ENCODE results near the gene AKT2. TPM values are rescaled to one million over a fixed set of nuclear protein-coding genes. Genes with fewer than 3 reads are reported as not detected.

Gene AKT2
- polyA plus RNA-seq, 3 donors: 11.4 to 122 (median 16.3) TPM

DNA sequence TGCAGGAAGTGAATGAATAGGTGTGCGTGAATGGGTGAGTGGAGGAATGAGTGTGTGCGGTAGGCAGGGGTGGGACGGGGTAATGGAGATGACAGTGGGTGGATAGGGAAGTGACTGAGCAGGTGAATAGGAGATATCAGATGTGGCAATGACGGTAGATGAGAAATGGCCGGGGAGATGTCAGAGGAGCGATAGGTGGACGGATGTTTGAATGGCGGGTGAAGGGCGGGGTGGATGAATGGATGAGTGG is 68.4 kb downstream of the AKT2 start:
- Histone ChIP-seq H3K4me3 (replicated peaks in 1 of 3; ENCODE audit: low read depth in 2 of 3, low read length in 3 of 3) (no peak overlapping the region), H2AFZ (ENCODE audit: insufficient read depth, low read depth, low read length, poor library complexity, severe bottlenecking) (no peak overlapping the region), H3K79me2 (ENCODE audit: insufficient read depth, low read length) (no peaks in the 10 kb centered on the region), H3K27me3 (ENCODE audit: control insufficient read depth in 2 of 2, insufficient read depth in 2 of 2, low read length in 2 of 2) (peaks cover 33 to 47% of the 10 kb centered on the region in 2 donors), H3K9me3 (replicated peaks in 1 of 2; ENCODE audit: control insufficient read depth in 1 of 2, insufficient read depth in 1 of 2, low read length in 2 of 2) (peaks cover 0 to 5% of the 10 kb centered on the region in 2 donors), H4K20me1 (ENCODE audit: insufficient read depth, low read length) (no peaks in the 10 kb centered on the region), H3K4me1 (ENCODE audit: control insufficient read depth in 1 of 2, insufficient read depth in 2 of 2, low read length in 2 of 2) (no peaks in the 10 kb centered on the region), H3K27ac (ENCODE audit: low read depth in 1 of 2, low read length in 2 of 2) (no peak overlapping the region), H3K9ac (ENCODE audit: insufficient read depth, low read length, poor library complexity, severe bottlenecking) (no peak overlapping the region), H3K4me2 (replicated peaks; ENCODE audit: extremely low read depth, low read length, poor library complexity, severe bottlenecking) (no peak overlapping the region), H3K36me3 (replicated peaks in 1 of 2; ENCODE audit: control insufficient read depth in 1 of 2, insufficient read depth in 2 of 2, low read length in 2 of 2) (peaks cover 0 to 5% of the 10 kb centered on the region in 2 donors)
- peak overlapping the region in 1 of 2 donors; percentile 83 for H3K4me3 Mint-ChIP-seq
- TF ChIP-seq CTCF (IDR thresholded peaks at IDR 0.05): no peak
- no peak for DNase-seq
- intact Hi-C loops (cut with micrococcal nuclease): no loop called here
- peaks cover 0 to 2% of the 10 kb centered on the region in 2 donors for H3K36me3 Mint-ChIP-seq
- H3K27ac Mint-ChIP-seq: no peak overlapping the region
- peaks cover 4% of the 10 kb centered on the region for H3K4me1 Mint-ChIP-seq
- 48% methylated on average over 8 of the region's 9 CpGs for WGBS (ENCODE audit: insufficient coverage)
- peaks cover 53 to 60% (median 58%) of the 10 kb centered on the region in 3 donors for H3K27me3 Mint-ChIP-seq (ENCODE audit: low read depth in 3 of 3)
- peaks cover 0 to 17% (median 5%) of the 10 kb centered on the region in 7 donors for H3K9me3 Mint-ChIP-seq

GRCh38 chr19:40216013-40216776 is 69.0 kb downstream of the AKT2 start:
- Histone ChIP-seq H3K4me3 (replicated peaks in 1 of 3; ENCODE audit: low read depth in 2 of 3, low read length in 3 of 3) (no peak overlapping the region), H3K4me1 (ENCODE audit: control insufficient read depth in 1 of 2, insufficient read depth in 2 of 2, low read length in 2 of 2) (no peaks in the 10 kb centered on the region), H3K79me2 (ENCODE audit: insufficient read depth, low read length) (no peaks in the 10 kb centered on the region), H2AFZ (ENCODE audit: insufficient read depth, low read depth, low read length, poor library complexity, severe bottlenecking) (no peak overlapping the region), H4K20me1 (ENCODE audit: insufficient read depth, low read length) (no peaks in the 10 kb centered on the region), H3K4me2 (replicated peaks; ENCODE audit: extremely low read depth, low read length, poor library complexity, severe bottlenecking) (no peak overlapping the region), H3K9me3 (replicated peaks in 1 of 2; ENCODE audit: control insufficient read depth in 1 of 2, insufficient read depth in 1 of 2, low read length in 2 of 2) (peaks cover 0 to 5% of the 10 kb centered on the region in 2 donors), H3K36me3 (replicated peaks in 1 of 2; ENCODE audit: control insufficient read depth in 1 of 2, insufficient read depth in 2 of 2, low read length in 2 of 2) (peaks cover 0 to 7% of the 10 kb centered on the region in 2 donors), H3K27ac (ENCODE audit: low read depth in 1 of 2, low read length in 2 of 2) (no peak overlapping the region), H3K27me3 (ENCODE audit: control insufficient read depth in 2 of 2, insufficient read depth in 2 of 2, low read length in 2 of 2) (peaks cover 33 to 46% of the 10 kb centered on the region in 2 donors), H3K9ac (ENCODE audit: insufficient read depth, low read length, poor library complexity, severe bottlenecking) (no peak overlapping the region)
- H3K27me3 Mint-ChIP-seq (ENCODE audit: low read depth in 3 of 3): peaks cover 49 to 56% (median 53%) of the 10 kb centered on the region in 3 donors
- DNase-seq: no peak
- WGBS (ENCODE audit: insufficient coverage): 68% methylated on average over 15 of the region's 23 CpGs
- H3K4me3 Mint-ChIP-seq: peak overlapping the region in 1 of 2 donors; percentile 83
- H3K36me3 Mint-ChIP-seq: peaks cover 4 to 7% of the 10 kb centered on the region in 2 donors
- intact Hi-C loops (cut with micrococcal nuclease): no loop called here
- H3K27ac Mint-ChIP-seq: no peak overlapping the region
- TF ChIP-seq CTCF (IDR thresholded peaks at IDR 0.05): no peak
- H3K9me3 Mint-ChIP-seq: peaks cover 0 to 18% (median 5%) of the 10 kb centered on the region in 7 donors
- peaks cover 4% of the 10 kb centered on the region for H3K4me1 Mint-ChIP-seq
